H9 (cell line): ENCODE data around the gene CHID1. TPM values are rescaled to one million over a fixed set of nuclear protein-coding genes. Genes with fewer than 3 reads are reported as not detected.

Experiments
- DNase-seq: peaks from one replicate; pipeline ENCODE4 v3.0.0-alpha.2; 2017
- H2AFZ ChIP-seq: one replicate; pipeline ENCODE4 v1.6.1; 2013; ENCODE audit warnings: mild to moderate bottlenecking, low read length, control low read depth, moderate library complexity
- H2AK5ac ChIP-seq: 2 replicates; pipeline ENCODE4 v1.6.1; 2013; ENCODE audit warnings: low read length, control low read depth, mixed read lengths; ENCODE audit not compliant: insufficient read length
- H2BK120ac ChIP-seq: one replicate; pipeline ENCODE4 v1.6.1; 2013; ENCODE audit warnings: low read depth, mild to moderate bottlenecking, low read length, control low read depth, inconsistent platforms; ENCODE audit not compliant: poor library complexity, severe bottlenecking
- H2BK12ac ChIP-seq: 2 replicates; pipeline ENCODE4 v1.6.1; 2013; ENCODE audit warnings: low read length, control low read depth, mixed read lengths, low read depth; ENCODE audit not compliant: insufficient read length
- H2BK15ac ChIP-seq: 2 replicates; pipeline ENCODE4 v1.6.1; 2013; ENCODE audit warnings: low read depth, low read length, control low read depth
- H2BK20ac ChIP-seq: one replicate; pipeline ENCODE4 v1.6.1; 2013; ENCODE audit warnings: low read depth, mild to moderate bottlenecking, low read length, control low read depth, inconsistent platforms; ENCODE audit not compliant: poor library complexity, severe bottlenecking
- H2BK5ac ChIP-seq: 2 replicates; pipeline ENCODE4 v1.6.1; 2013; ENCODE audit warnings: low read length, control low read depth, mixed read lengths; ENCODE audit not compliant: insufficient read length
- H3K14ac ChIP-seq: 2 replicates; pipeline ENCODE4 v1.6.1; 2013; ENCODE audit warnings: low read length, control low read depth; ENCODE audit not compliant: insufficient read depth
- H3K18ac ChIP-seq: 2 replicates; pipeline ENCODE4 v1.6.1; 2013; ENCODE audit warnings: low read depth, mild to moderate bottlenecking, mixed read lengths, low read length, control low read depth; ENCODE audit not compliant: insufficient read length
- H3K23ac ChIP-seq: 2 replicates; pipeline ENCODE4 v1.6.1; 2013; ENCODE audit warnings: low read length, control low read depth, mixed read lengths, low read depth; ENCODE audit not compliant: insufficient read length
- H3K23me2 ChIP-seq: 2 replicates; pipeline ENCODE4 v1.6.1; 2013; ENCODE audit warnings: low read depth, mild to moderate bottlenecking, mixed read lengths, low read length, control low read depth; ENCODE audit not compliant: insufficient read length, poor library complexity, severe bottlenecking
- H3K27ac ChIP-seq: 2 replicates; pipeline ENCODE4 v1.5.1; 2013; ENCODE audit warnings: low read length, control low read depth, mixed read lengths, low read depth; ENCODE audit not compliant: insufficient read length
- H3K27me3 ChIP-seq: 2 replicates; pipeline ENCODE4 v1.6.1; 2013; ENCODE audit warnings: low read length, control low read depth, inconsistent platforms; ENCODE audit not compliant: insufficient read depth
- H3K4ac ChIP-seq: 2 replicates; pipeline ENCODE4 v1.6.1; 2013; ENCODE audit warnings: low read depth, mild to moderate bottlenecking, control low read depth, inconsistent platforms, low read length, moderate library complexity
- H3K4me1 ChIP-seq: 2 replicates; pipeline ENCODE4 v1.6.1; 2013; ENCODE audit warnings: low read length, control low read depth, inconsistent platforms; ENCODE audit not compliant: insufficient read depth
- H3K4me2 ChIP-seq: 2 replicates; pipeline ENCODE4 v1.6.1; 2013; ENCODE audit warnings: low read length, control low read depth, mixed read lengths; ENCODE audit not compliant: insufficient read length, insufficient read depth
- H3K56ac ChIP-seq: 2 replicates; pipeline ENCODE4 v1.6.1; 2013; ENCODE audit warnings: low read depth, mild to moderate bottlenecking, mixed read lengths, low read length, control low read depth; ENCODE audit not compliant: insufficient read length
- H3K79me1 ChIP-seq: 2 replicates; pipeline ENCODE4 v1.6.1; 2013; ENCODE audit warnings: low read depth, mild to moderate bottlenecking, moderate library complexity, low read length, control low read depth, inconsistent platforms; ENCODE audit not compliant: insufficient read depth, poor library complexity, severe bottlenecking
- H3K79me2 ChIP-seq: 2 replicates; pipeline ENCODE4 v1.6.1; 2013; ENCODE audit warnings: low read length, control low read depth, inconsistent platforms; ENCODE audit not compliant: insufficient read depth
- H3K9ac ChIP-seq: 2 replicates; pipeline ENCODE4 v1.6.1; 2013; ENCODE audit warnings: low read length, control low read depth, mixed read lengths; ENCODE audit not compliant: insufficient read length; ENCODE audit errors: extremely low read depth
- H3K9me3 ChIP-seq: one replicate; pipeline ENCODE4 v1.6.1; 2013; ENCODE audit warnings: low read depth, low read length, inconsistent platforms; ENCODE audit not compliant: control insufficient read depth
- H3T11ph ChIP-seq: one replicate; pipeline ENCODE4 v1.6.1; 2013; ENCODE audit warnings: mild to moderate bottlenecking, low read length, control low read depth, inconsistent platforms
- H4K20me1 ChIP-seq: one replicate; pipeline ENCODE4 v1.6.1; 2013; ENCODE audit not compliant: control insufficient read depth, insufficient read length, insufficient read depth
- H4K5ac ChIP-seq: 2 replicates; pipeline ENCODE4 v1.6.1; 2013; ENCODE audit warnings: low read depth, mild to moderate bottlenecking, mixed read lengths, low read length, control low read depth; ENCODE audit not compliant: insufficient read length
- H4K8ac ChIP-seq: replicated peaks from 2 replicates; pipeline ENCODE4 v1.6.1; 2013; ENCODE audit warnings: low read length, control low read depth, mixed read lengths, low read depth; ENCODE audit not compliant: insufficient read length
- H4K91ac ChIP-seq: 2 replicates; pipeline ENCODE4 v1.6.1; 2013; ENCODE audit warnings: low read depth, mild to moderate bottlenecking, moderate library complexity, mixed read lengths, low read length, control low read depth; ENCODE audit not compliant: insufficient read length
- H3K27ac Mint-ChIP-seq, 3 experiments: 2 replicates in 2 of 3; 3 replicates in 1 of 3; pipeline ENCODE4 v1.8.0; 2020 to 2021; ENCODE audit warnings: mixed read lengths in 3 of 3, mild to moderate bottlenecking in 1 of 3, moderate library complexity in 1 of 3
- H3K27me3 Mint-ChIP-seq: 2 replicates; pipeline ENCODE4 v1.8.0; 2021; ENCODE audit warnings: low read depth, mild to moderate bottlenecking, moderate library complexity, mixed read lengths
- H3K36me3 Mint-ChIP-seq, 3 experiments: 2 replicates in 2 of 3; 3 replicates in 1 of 3; pipeline ENCODE4 v1.8.0; 2020 to 2021; ENCODE audit warnings: low read depth in 3 of 3, mixed read lengths in 3 of 3; ENCODE audit not compliant: insufficient read depth in 1 of 3
- H3K4me1 Mint-ChIP-seq, 2 experiments: 2 replicates each; pipeline ENCODE4 v1.8.0; 2020; ENCODE audit warnings: mixed read lengths in 2 of 2
- H3K4me3 Mint-ChIP-seq, 2 experiments: 2 replicates in 1 of 2; 3 replicates in 1 of 2; pipeline ENCODE4 v1.8.0; 2020 to 2021; ENCODE audit warnings: mild to moderate bottlenecking in 2 of 2, mixed read lengths in 2 of 2, moderate library complexity in 1 of 2
- H3K9me3 Mint-ChIP-seq, 2 experiments: 2 replicates in 1 of 2; 3 replicates in 1 of 2; pipeline ENCODE4 v1.8.0; 2020; ENCODE audit warnings: mild to moderate bottlenecking in 2 of 2, mixed read lengths in 2 of 2, moderate library complexity in 1 of 2
- CTCF ChIP-seq: fragments of 200-600 bp; sonication (generic); conservative IDR thresholded peaks from 3 replicates; pipeline ENCODE4 v1.8.0; 2021; ENCODE audit warnings: antibody characterized with exemption, mild to moderate bottlenecking
- WGBS: extraction: QIAGEN DNeasy Blood & Tissue Kit; methylation state at CpG from one replicate; pipeline ENCODE4 v1.1.7; 2013; ENCODE audit warnings: missing lambda C conversion rate, low lambda C conversion rate, mixed read lengths; ENCODE audit not compliant: insufficient read length; ENCODE audit errors: extremely low coverage; 5-methylcytosine and 5-hydroxymethylcytosine counted together
- total RNA-seq: library from RNA; stranded (reverse); gene quantifications from 2 replicates; pipeline ENCODE4 v1.2.1, GENCODE V29; 2021

CHID1 gene
- total RNA-seq, 1 experiment from 2014 or later: 89.4 TPM

DNA sequence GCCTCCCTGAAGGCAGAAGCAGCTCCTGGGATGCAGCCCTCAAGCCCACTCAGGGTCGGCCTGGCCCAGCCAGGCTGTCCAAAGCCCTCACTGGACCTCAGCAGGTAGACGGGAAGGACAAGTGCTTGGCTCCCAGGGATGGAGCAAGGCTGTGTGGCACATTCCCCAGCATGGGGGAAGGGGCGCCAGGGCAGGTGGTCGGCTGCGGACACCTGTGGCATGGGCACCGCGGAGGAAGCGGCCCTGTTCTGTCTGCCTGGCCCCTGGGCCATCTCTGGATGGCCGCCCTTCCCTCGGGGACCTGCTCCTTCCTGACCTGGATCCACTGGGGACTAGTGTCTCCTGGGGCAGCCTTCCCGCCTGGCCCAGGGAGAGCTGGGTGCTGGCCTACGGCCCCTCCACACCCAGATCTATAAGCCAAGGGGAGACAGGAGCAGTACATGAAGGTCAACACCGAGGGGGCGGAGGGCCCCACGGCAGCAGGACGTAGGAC lies 26.0 kb downstream of the CHID1 start:
- Mint-ChIP-seq H3K27ac (peak overlapping the region in 1 of 3 experiments; percentile 52; a peak in 1 of 7 replicates), H3K4me1 (no peaks in the 10 kb centered on the region), H3K4me3 (no peak overlapping the region), H3K9me3 (no peaks in the 10 kb centered on the region), H3K27me3 (no peaks in the 10 kb centered on the region), H3K36me3 (peaks cover 26 to 63% (median 58%) of the 10 kb centered on the region in 3 experiments)
- no CpG with 5 or more reads among the region's 16 CpGs for WGBS
- Histone ChIP-seq H3K23me2 (no peaks in the 10 kb centered on the region), H4K5ac (no peak overlapping the region), H3K9ac (no peak overlapping the region), H3K4me1 (no peaks in the 10 kb centered on the region), H3K27me3 (no peaks in the 10 kb centered on the region), H3K79me1 (no peaks in the 10 kb centered on the region), H3K18ac (no peak overlapping the region), H2AFZ (no peak overlapping the region), H3K23ac (no peak overlapping the region), H2BK5ac (no peak overlapping the region), H2AK5ac (no peak overlapping the region), H3K27ac (no peak overlapping the region), H4K91ac (no peak overlapping the region), H3K4ac (no peak overlapping the region), H3T11ph (no peak overlapping the region), H3K79me2 (no peaks in the 10 kb centered on the region), H3K4me2 (no peak overlapping the region), H4K8ac (no peak overlapping the region), H2BK12ac (no peak overlapping the region), H2BK20ac (no peak overlapping the region), H3K56ac (no peak overlapping the region), H2BK120ac (no peak overlapping the region), H4K20me1 (peaks cover 2% of the 10 kb centered on the region), H3K9me3 (no peaks in the 10 kb centered on the region), H2BK15ac (no peak overlapping the region), H3K14ac (no peak overlapping the region)
- no peak for TF ChIP-seq CTCF
- DNase-seq: no peak
